Kidney epithelial cell (primary cell): ENCODE measurements around the gene LIAS. TPM values are rescaled to one million over a fixed set of nuclear protein-coding genes. Genes with fewer than 3 reads are reported as not detected.

Source experiments
- DNase-seq: peaks from one replicate; pipeline ENCODE4 v3.0.0-alpha.2; 2010; ENCODE audit warnings: low read depth
- H3K27me3 ChIP-seq: 2 replicates; pipeline ENCODE4 v1.6.0; 2011; ENCODE audit warnings: low read length; ENCODE audit not compliant: control insufficient read depth, insufficient read depth
- H3K36me3 ChIP-seq: 2 replicates; pipeline ENCODE4 v1.5.1; 2011; ENCODE audit warnings: low read length; ENCODE audit not compliant: control insufficient read depth, insufficient read depth
- H3K4me3 ChIP-seq: 2 replicates; pipeline ENCODE4 v1.5.1; 2011; ENCODE audit warnings: low read depth, mild to moderate bottlenecking, control low read depth, low read length
- total RNA-seq: library from RNA; depleted of rRNA; stranded (reverse); fragments of >200 nt; gene quantifications from 2 replicates; pipeline ENCODE4 v1.2.3, GENCODE V29; 2015
- TF ChIP-seq, protein P1 (sequence below): IDR thresholded peaks from 2 replicates; pipeline ENCODE4 v1.5.1; 2011; ENCODE audit warnings: mild to moderate bottlenecking, moderate library complexity, low read length, control low read depth, inconsistent platforms; ENCODE audit not compliant: insufficient read depth, poor library complexity, severe bottlenecking

The LIAS gene
- total RNA-seq, 1 donor from 2014 or later: 15.4 TPM

DNA sequence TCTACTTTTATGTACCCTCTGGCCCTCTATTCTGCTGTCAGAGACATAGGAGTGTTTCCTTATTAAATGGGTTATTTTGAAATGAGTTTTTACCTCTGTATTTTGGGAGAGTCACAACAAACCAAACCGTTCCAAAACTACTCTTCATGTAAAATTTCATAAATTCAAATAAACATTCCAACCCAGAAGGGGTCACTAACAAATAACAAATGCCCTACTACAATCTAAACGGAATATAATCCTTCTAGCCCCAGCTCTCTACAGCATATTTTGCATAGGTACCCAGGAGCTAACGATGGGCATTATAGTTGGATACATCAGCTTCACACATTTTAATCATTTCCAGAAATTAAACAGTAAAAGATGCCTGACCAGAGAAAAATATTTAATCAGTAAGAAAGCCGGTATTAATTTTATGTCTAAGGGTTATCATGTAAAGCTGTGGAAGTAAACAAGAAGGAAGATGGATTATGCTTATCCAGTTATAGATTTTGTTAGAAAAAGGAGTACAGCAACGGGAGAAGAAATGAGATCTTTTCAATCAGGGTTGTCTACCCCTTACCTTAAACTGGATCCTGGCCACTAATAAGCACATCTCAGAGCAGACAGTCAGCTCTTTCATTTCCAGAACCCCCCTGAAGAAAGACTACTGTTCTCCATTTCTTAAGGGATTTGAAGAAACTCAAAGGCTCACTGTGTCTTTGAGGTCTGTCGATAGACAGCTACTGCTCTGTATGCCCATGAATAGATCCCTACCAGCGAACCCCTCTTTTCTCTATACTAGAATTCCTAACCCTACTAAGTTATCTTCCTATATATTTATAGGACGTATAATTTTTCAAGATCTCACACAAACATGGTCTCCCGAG lies 67.2 kb downstream of the LIAS start:
- DNase-seq: no peak
- TF ChIP-seq, protein P1, sequence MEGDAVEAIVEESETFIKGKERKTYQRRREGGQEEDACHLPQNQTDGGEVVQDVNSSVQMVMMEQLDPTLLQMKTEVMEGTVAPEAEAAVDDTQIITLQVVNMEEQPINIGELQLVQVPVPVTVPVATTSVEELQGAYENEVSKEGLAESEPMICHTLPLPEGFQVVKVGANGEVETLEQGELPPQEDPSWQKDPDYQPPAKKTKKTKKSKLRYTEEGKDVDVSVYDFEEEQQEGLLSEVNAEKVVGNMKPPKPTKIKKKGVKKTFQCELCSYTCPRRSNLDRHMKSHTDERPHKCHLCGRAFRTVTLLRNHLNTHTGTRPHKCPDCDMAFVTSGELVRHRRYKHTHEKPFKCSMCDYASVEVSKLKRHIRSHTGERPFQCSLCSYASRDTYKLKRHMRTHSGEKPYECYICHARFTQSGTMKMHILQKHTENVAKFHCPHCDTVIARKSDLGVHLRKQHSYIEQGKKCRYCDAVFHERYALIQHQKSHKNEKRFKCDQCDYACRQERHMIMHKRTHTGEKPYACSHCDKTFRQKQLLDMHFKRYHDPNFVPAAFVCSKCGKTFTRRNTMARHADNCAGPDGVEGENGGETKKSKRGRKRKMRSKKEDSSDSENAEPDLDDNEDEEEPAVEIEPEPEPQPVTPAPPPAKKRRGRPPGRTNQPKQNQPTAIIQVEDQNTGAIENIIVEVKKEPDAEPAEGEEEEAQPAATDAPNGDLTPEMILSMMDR: no peak
- Histone ChIP-seq H3K36me3 (no peaks in the 10 kb centered on the region), H3K4me3 (peak overlapping the region; percentile 97), H3K27me3 (no peaks in the 10 kb centered on the region)

DNA sequence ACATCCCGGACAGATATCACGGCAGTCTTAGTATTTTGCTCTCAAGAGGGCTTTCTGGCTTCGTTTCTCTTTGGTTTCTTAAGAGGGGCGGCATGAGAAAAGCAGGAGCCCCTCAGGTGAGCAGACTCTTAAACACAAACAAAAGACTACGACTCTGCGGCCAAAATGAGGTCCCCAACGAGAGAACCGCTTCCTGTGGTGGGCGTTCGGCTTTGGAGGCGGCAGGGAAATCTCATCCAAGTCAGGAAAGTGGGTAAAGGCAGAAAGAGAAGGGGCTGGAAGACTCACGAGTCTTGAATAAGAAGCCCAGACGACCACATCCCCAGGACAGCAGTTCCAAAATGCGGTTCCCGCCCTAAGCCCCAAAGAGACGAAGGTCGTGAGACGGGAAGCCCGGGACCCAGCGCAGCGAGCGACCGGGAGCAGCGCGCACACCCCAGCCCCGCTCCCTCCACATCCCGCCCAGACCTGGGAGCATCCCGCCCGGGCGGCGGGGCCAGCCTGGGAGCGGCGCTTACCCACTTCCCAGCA lies 68.0 kb downstream of the LIAS start:
- Histone ChIP-seq H3K36me3 (no peaks in the 10 kb centered on the region), H3K27me3 (no peaks in the 10 kb centered on the region), H3K4me3 (peak overlapping the region; percentile 97)
- DNase-seq: no peak
- TF ChIP-seq, protein P1: no peak

- peak; percentile 94 for DNase-seq
- Histone ChIP-seq H3K4me3 (peak within 1 kb of the TSS; percentile 97), H3K27me3 (no peaks in the 10 kb centered on the region), H3K36me3 (no peaks in the 10 kb centered on the region)
- TF ChIP-seq, protein P1: no peak
Measured at GRCh38 chr4:39527296-39528060, 68.6 kb downstream of the LIAS start, which contains the start of gene UGDH. TSS of gene UGDH (minus strand) at chr4:39527439. CDS start at chr4:39521512, 5,927 bp downstream.

DNA sequence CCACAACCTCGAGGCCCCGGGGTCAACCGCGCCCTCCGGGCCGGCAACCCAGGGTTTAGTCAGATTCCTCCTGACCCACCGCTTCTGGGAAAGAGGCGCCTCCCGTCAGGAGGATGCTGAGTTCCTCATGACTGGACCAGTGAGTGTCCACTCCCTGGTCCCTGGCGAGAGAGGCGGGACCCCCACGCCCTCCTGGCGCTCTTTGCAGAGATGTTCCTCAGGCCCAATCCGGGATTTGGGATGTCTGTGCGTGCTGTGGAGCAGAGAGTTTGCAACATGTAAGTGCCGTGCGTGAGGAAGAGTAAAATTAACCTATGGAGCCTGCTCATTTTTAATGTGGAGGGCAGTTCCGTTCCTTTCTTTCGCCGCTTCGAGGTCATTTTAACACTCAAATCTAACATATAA lies 69.2 kb downstream of the LIAS start:
- TF ChIP-seq, protein P1: no peak
- no peak for DNase-seq
- Histone ChIP-seq H3K36me3 (no peaks in the 10 kb centered on the region), H3K27me3 (no peaks in the 10 kb centered on the region), H3K4me3 (peak overlapping the region; percentile 97)

Other genes starting within 250 kb of the LIAS start
- 32.6 and 42.1 TPM in 2 replicates for gene RFC1, start 92.7 kb upstream of the LIAS start, total RNA-seq
- gene KLB, start 52.1 kb upstream of the LIAS start, total RNA-seq: 0.07 and 0.21 TPM in 2 replicates
- gene RPL9, start 134 bp upstream of the LIAS start, total RNA-seq: 5,053 and 6,223 TPM in 2 replicates
- gene UGDH, start 68.4 kb downstream of the LIAS start, total RNA-seq: 58.7 and 124 TPM in 2 replicates
- 29.6 and 58.4 TPM in 2 replicates for gene SMIM14, start 179.8 kb downstream of the LIAS start, total RNA-seq
- 24.9 and 28.3 TPM in 2 replicates for gene UBE2K, start 239.1 kb downstream of the LIAS start, total RNA-seq